Natural killer cell treated with Interleukin-12 subunit alpha and Interleukin-12 subunit beta and Interleukin-15 and Interleukin-18, amount 100 ng/mL, for 72 hours (primary cell): ENCODE measurements around the gene ICE2. TPM values are rescaled to one million over a fixed set of nuclear protein-coding genes. Genes with fewer than 3 reads are reported as not detected.

Experiments used
- ATAC-seq, 2 donors: fragments of 150-1000 bp; cut with Tn5 transposase in 1 of 2; sonication (Bioruptor Pico), chemical (Tn5 transposase) in 1 of 2; 2 replicates each; pipeline ENCODE4 v1.10.0; 2021
- DNase-seq: peaks from one replicate; pipeline ENCODE4 v3.0.0; 2022; ENCODE audit warnings: low spot score
- H3K27ac Mint-ChIP-seq, 2 donors: 1 replicate in 1 of 2; 2 replicates in 1 of 2; pipeline ENCODE4 v1.8.0; 2022; ENCODE audit warnings: mixed read lengths in 2 of 2, mild to moderate bottlenecking in 1 of 2, moderate library complexity in 1 of 2
- H3K27me3 Mint-ChIP-seq, 2 donors: 1 replicate in 1 of 2; 2 replicates in 1 of 2; pipeline ENCODE4 v1.8.0; 2022; ENCODE audit warnings: mixed read lengths in 2 of 2
- H3K36me3 Mint-ChIP-seq: one replicate; pipeline ENCODE4 v1.8.0; 2022; ENCODE audit warnings: mixed read lengths
- H3K4me1 Mint-ChIP-seq, 2 donors: 1 replicate in 1 of 2; 2 replicates in 1 of 2; pipeline ENCODE4 v1.8.0; 2022; ENCODE audit warnings: low read depth in 2 of 2, mixed read lengths in 2 of 2, mild to moderate bottlenecking in 1 of 2
- H3K4me3 Mint-ChIP-seq: one replicate; pipeline ENCODE4 v1.8.0; 2022; ENCODE audit warnings: mixed read lengths
- H3K9me3 Mint-ChIP-seq: 2 replicates; pipeline ENCODE4 v1.8.0; 2022; ENCODE audit warnings: mixed read lengths
- total RNA-seq, 2 donors: library from RNA; stranded (reverse); gene quantifications; one replicate each; pipeline ENCODE4 v1.2.3, GENCODE V29; 2022

ICE2 gene
- total RNA-seq, 2 donors from 2014 or later = 38.9 to 79.4 TPM

DNA sequence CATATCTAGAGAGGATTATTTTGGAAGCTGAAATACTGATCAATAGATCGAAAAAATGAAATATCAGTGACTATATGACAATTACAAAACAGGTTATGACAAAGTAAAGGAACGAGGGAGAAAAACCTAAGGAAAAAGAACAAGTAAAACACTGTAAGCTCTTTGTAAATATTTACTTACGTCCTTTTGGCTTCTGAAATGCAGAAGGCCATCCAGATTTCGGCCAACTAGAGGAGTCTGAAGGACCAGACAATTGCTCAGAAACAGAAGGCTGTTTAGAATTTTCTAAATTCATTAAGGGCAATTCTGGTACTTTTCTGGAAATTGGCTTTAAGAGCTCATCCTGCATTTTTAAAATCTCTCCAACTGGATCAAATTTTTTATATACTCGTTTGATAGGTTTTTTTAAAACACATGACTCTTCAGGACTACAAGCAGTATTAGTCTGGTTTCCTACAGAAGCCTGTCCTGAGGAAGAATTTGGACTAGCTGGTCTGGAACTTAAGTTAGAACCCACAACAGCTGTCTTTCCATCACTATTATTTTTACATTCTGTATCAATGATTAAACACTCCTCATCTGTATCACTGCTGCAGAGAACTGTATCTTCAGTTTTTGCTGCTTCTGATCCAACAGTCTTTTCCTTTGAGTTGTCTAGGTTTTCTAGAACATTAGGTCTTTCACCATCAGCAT, 30.1 kb downstream of the ICE2 start:
- no peak for ATAC-seq
- H3K4me1 Mint-ChIP-seq = no peaks in the 10 kb centered on the region
- H3K27ac Mint-ChIP-seq = no peak overlapping the region
- no peaks in the 10 kb centered on the region for H3K36me3 Mint-ChIP-seq
- no peak overlapping the region for H3K4me3 Mint-ChIP-seq
- no peaks in the 10 kb centered on the region for H3K27me3 Mint-ChIP-seq
- no peak for DNase-seq
- no peaks in the 10 kb centered on the region for H3K9me3 Mint-ChIP-seq

DNA sequence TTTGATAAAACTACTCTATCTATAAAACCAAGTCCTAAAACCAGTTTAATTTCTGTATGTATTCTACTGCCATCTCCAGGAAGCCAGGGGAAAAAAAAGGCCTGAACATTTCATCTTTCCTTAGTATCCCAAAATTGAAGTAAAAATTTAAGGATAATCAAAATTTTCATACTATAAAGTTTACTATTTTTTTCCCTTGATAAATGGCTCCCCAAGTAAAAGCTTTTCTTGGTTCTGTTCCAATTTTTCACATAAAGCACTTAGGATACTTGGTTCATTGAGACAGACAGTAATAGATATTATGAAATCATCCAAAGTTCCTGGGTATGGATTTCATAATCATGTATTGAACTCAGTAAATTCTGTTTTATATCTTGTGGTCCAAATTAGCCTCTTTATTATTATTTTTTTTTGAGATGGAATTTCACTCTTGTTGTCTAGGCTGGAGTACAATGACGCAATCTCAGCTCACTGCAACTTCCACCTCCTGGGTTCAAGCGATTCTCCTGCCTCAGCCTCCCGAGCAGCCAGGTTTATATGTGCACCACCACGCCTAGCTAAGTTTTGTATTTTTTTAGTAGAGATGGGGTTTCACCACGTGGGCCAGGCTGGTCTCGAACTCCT, 34.5 kb downstream of the ICE2 start:
- no peaks in the 10 kb centered on the region for H3K4me1 Mint-ChIP-seq

DNA sequence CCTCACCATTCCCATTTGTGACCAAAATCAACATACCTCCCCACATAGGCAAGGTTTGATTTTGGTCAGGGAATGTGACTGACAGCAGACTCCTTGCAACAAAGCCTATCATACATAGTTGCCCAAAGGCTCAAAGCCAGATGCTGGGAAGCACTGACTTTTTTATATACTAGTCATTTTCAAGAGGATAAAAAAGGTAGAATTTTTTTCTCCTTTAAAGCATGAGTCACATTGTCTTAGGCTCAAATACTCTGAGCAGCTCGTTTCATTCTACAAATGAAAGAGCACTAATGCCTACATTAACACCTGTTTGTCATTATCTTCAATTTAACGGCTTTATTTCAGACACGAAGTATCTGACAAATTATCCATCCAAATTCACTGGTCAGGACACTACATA, 36.2 kb downstream of the ICE2 start:
- no peaks in the 10 kb centered on the region for H3K36me3 Mint-ChIP-seq
- no peak overlapping the region for H3K4me3 Mint-ChIP-seq
- H3K27ac Mint-ChIP-seq = no peak overlapping the region
- H3K27me3 Mint-ChIP-seq = no peaks in the 10 kb centered on the region
- H3K9me3 Mint-ChIP-seq = no peaks in the 10 kb centered on the region
- ATAC-seq = no peak
- no peak for DNase-seq
- H3K4me1 Mint-ChIP-seq = no peaks in the 10 kb centered on the region

More for the DNA sequence above, 34.5 kb downstream of the ICE2 start:
- DNase-seq = no peak
- H3K9me3 Mint-ChIP-seq = no peaks in the 10 kb centered on the region
- no peak overlapping the region for H3K4me3 Mint-ChIP-seq
- no peak overlapping the region for H3K27ac Mint-ChIP-seq
- no peak for ATAC-seq
- H3K27me3 Mint-ChIP-seq = no peaks in the 10 kb centered on the region
- H3K36me3 Mint-ChIP-seq = no peaks in the 10 kb centered on the region

DNA sequence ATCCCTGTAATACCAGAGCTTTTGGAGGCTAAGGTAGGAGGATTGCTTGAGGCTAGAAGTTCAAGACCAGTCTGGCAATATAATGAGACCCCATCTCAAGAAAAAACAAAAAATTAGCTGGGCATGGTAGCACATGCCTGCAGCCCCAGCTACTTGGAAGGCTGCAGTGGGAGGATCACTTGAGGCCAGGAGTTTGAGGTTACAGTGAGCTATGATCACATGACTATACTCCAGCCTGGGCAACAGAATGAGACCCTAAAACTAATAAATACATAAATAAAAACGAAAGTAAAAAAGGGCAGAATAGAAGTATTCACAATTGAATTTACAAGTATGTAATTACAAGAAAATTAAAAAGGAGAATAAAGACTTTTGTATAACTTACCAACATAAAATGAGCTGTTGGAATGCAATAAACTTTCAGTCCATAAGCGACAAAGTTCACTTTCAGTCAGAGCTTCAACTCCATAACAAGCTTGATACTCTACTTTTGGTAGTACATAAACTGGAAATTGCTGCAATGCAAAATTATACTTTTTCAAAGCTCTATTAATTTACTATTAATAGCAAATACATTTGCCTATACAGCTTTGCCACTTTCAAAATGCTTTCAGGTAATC, 36.8 kb downstream of the ICE2 start:
- Mint-ChIP-seq H3K4me1 (no peaks in the 10 kb centered on the region), H3K9me3 (no peaks in the 10 kb centered on the region), H3K27ac (no peak overlapping the region), H3K27me3 (no peaks in the 10 kb centered on the region), H3K36me3 (no peaks in the 10 kb centered on the region), H3K4me3 (no peak overlapping the region)
- ATAC-seq (no peak), DNase-seq (no peak)

DNA sequence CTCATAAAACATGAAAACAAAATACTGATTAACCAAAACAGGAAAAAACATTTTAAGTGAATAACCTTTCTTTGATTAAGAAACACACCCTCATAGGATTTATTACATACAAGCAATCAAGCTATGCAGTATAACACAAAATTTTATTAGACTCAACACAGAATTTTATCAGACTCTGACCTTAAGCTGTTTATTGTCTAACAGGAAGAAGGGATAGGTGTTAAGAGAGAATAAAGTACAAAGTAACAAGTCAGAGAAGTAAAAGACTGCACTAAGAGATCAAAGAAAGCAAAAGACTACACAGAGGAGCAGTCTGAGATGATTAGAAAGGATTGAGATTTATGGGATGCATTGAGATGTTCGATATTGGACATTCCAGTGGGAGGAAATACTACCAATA, 37.6 kb downstream of the ICE2 start:
- H3K36me3 Mint-ChIP-seq = no peaks in the 10 kb centered on the region
- DNase-seq (no peak), ATAC-seq (no peak)
- no peaks in the 10 kb centered on the region for H3K27me3 Mint-ChIP-seq
- no peak overlapping the region for H3K27ac Mint-ChIP-seq
- H3K4me3 Mint-ChIP-seq = no peak overlapping the region
- no peaks in the 10 kb centered on the region for H3K4me1 Mint-ChIP-seq
- no peaks in the 10 kb centered on the region for H3K9me3 Mint-ChIP-seq

DNA sequence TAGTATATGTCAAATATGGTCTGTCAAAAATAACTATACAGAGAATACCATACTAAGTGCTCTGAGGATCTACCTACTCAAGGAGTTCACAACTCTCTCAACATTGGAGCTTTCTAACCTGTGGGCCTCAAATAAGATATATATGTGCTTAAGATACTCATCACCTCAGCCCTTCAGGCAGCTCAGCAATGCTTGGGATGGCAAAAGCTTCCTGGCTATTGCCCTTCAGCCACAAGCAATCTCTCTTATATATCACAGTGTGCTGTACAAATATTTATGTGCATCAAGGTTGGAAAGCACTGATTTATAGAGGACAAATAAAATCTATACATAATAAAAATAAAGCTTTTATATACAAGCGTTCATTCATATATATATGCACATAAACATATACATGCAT, 40.3 kb downstream of the ICE2 start:
- Mint-ChIP-seq H3K4me1 (no peaks in the 10 kb centered on the region), H3K9me3 (no peaks in the 10 kb centered on the region), H3K36me3 (no peaks in the 10 kb centered on the region), H3K27me3 (no peaks in the 10 kb centered on the region), H3K27ac (no peak overlapping the region), H3K4me3 (no peak overlapping the region)
- DNase-seq (no peak), ATAC-seq (no peak)

DNA sequence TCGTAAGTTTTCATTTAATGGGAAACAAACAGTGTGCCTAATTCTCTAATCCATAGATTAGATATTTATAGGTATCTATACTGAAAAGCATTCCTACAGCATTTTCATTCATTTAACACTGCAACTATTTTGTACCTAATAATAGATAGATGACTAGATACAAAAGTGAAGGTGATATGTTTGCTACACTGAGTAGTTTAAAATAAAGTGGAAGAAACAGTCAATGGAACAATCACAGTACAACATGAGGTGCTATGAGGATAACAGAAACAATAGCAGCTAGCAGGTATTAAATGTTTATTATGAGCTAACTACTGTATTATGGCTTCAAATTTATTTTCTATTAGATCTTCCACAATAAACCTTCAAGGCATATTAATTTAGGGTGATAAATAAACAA, 50.0 kb downstream of the ICE2 start:
- peaks cover 10% of the 10 kb centered on the region for H3K36me3 Mint-ChIP-seq
- DNase-seq (no peak), ATAC-seq (no peak)
- H3K4me1 Mint-ChIP-seq = no peaks in the 10 kb centered on the region
- no peak overlapping the region for H3K27ac Mint-ChIP-seq
- H3K4me3 Mint-ChIP-seq = no peak overlapping the region
- no peaks in the 10 kb centered on the region for H3K27me3 Mint-ChIP-seq
- no peaks in the 10 kb centered on the region for H3K9me3 Mint-ChIP-seq

DNA sequence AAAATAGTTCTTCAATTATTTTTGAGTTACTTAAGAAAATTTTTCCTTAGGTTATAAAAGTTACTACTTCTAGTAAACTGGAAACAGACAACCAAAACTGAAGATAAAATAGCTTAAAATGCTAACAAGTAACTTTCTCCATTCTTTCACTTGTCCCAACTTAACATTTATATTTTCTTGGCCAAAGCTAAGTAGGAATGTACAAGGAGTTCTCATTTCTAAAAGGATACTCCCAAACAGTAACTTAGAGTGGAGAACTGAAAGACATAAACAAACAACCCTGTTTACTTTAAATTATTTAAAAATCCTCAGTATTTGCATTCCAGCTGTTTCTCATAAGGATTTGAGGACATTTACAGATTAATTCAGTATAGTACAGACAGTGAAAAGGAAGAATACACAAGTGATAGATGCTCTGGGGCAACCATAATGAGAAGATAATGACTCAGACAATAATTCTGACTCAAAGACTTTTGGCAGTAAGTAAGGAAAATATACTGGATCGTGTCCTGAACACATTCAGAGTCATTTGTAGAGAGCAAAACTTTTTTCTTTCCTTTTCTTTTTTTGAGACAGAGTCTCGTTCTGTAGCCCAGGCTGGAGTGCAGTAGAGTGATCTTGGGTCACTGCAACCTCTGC, 52.0 kb downstream of the ICE2 start:
- Mint-ChIP-seq H3K27me3 (no peaks in the 10 kb centered on the region), H3K36me3 (peaks cover 10% of the 10 kb centered on the region), H3K27ac (no peak overlapping the region), H3K9me3 (no peaks in the 10 kb centered on the region), H3K4me1 (no peaks in the 10 kb centered on the region), H3K4me3 (no peak overlapping the region)
- no peak for ATAC-seq
- DNase-seq = no peak

DNA sequence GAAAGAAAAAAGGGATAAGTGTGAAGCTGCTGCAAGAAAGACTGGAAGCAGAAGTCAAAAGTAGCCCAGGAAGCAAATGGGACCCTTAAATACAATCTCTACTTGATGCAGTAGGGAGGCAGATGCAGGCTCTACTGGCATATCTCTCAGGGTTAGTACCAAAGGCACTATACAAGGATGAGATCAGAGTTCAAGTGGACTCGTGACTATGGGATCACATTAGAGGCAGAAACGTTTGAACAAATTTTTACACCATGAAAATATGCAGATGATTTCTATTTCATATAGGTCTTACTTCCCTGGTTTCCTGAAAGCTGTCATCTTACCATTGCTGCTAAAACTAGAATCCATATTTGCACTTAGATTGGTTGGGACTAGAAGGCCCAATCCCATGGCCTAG, 53.5 kb downstream of the ICE2 start:
- Mint-ChIP-seq H3K36me3 (peaks cover 7% of the 10 kb centered on the region), H3K27me3 (no peaks in the 10 kb centered on the region), H3K9me3 (no peaks in the 10 kb centered on the region), H3K27ac (no peak overlapping the region), H3K4me3 (no peak overlapping the region), H3K4me1 (peaks cover 0 to 3% of the 10 kb centered on the region in 2 donors)
- ATAC-seq (no peak), DNase-seq (no peak)

DNA sequence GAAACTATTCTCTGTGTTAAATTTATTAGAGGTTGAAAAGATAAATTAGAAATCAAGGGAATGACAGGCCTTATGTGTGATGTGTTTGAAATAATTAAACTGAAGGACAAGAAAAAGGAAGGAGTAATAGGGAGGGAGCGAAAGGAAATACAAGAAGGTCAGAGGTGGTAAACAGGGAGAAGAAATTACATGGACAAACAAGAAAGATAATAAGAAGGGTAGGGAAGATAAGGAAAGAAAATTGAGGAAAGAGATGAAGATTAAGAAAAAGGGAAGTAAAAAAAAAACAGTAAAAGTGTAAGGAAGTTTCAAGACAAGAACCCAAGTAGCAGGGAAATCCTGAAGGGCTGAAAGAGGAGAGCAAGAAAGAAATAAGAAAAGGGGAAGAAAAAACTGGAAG, 54.9 kb downstream of the ICE2 start:
- H3K27me3 Mint-ChIP-seq = no peaks in the 10 kb centered on the region
- DNase-seq (no peak), ATAC-seq (no peak)
- H3K27ac Mint-ChIP-seq = no peak overlapping the region
- peaks cover 11% of the 10 kb centered on the region for H3K36me3 Mint-ChIP-seq
- no peak overlapping the region for H3K4me3 Mint-ChIP-seq
- peaks cover 3 to 6% of the 10 kb centered on the region in 2 donors for H3K4me1 Mint-ChIP-seq
- H3K9me3 Mint-ChIP-seq = no peaks in the 10 kb centered on the region

DNA sequence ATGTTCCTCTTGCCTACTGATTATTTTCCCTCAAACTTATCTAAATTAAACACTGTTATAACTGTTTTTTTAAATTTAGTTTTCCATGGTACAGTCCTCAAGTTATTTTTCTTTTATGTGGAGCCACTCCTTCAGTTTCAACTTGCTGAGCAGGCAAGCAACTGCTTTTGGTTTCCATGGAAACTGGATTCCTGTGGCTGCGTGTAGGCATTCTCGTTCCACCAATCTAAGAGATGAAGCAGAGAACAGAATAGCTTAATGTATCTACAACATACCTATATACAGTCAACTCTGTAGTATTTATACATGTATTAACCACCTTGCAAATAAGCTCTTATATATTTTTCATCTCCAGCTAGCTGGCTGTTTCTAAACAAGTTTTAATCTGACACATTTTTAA, 55.4 kb downstream of the ICE2 start:
- Mint-ChIP-seq H3K27me3 (no peaks in the 10 kb centered on the region), H3K36me3 (peaks cover 11% of the 10 kb centered on the region), H3K27ac (no peak overlapping the region), H3K4me1 (peaks cover 3 to 6% of the 10 kb centered on the region in 2 donors), H3K9me3 (no peaks in the 10 kb centered on the region), H3K4me3 (no peak overlapping the region)
- DNase-seq (no peak), ATAC-seq (no peak)

DNA sequence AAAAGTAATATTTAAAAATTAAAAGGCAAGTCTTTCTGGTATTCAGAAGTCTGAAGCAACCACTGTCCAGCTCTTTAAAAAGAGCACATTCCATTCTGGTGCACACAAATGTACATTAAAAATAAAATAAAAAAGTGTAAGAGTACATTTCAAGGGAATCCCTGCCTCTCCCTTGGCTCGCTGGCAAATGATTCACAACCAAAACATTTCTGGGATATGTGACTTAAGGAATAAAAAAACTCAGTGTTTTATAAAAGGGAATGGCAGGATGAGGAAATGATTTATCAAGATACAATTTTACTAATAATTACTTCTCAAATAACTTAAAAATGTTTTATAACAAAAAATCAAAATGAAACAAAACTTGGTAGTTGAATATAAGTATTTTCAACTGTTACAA, 57.4 kb downstream of the ICE2 start:
- Mint-ChIP-seq H3K4me1 (peaks cover 3 to 6% of the 10 kb centered on the region in 2 donors), H3K27ac (no peak overlapping the region), H3K9me3 (no peaks in the 10 kb centered on the region), H3K36me3 (peaks cover 7% of the 10 kb centered on the region), H3K27me3 (no peaks in the 10 kb centered on the region), H3K4me3 (no peak overlapping the region)
- ATAC-seq = no peak
- no peak for DNase-seq

DNA sequence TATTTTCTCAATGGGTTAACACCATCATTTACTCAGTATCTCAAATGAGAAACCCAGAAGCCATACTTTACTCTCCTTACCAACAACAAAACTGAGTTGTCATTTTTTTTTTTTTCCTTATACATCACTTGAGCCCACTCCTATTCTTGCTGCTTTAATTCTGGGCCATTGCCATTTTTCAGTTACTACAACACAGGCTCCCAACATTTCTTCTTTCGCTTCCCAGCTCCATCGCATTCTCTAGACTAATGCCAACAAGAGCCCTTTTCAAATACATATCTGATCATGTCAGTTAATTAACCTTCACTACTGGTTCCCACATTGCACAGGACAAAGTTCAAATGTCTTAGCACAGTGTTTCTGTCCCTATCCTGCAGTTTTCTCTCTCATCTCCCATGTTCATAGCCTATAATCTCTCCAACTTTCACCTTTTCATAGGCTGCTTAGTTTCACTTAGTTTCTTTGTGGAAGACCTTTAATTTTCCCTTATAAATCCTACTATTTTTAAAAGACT, 58.7 kb downstream of the ICE2 start:
- no peak overlapping the region for H3K27ac Mint-ChIP-seq
- no peaks in the 10 kb centered on the region for H3K27me3 Mint-ChIP-seq
- no peaks in the 10 kb centered on the region for H3K9me3 Mint-ChIP-seq
- peaks cover 3 to 6% of the 10 kb centered on the region in 2 donors for H3K4me1 Mint-ChIP-seq
- no peak for ATAC-seq
- no peak overlapping the region for H3K4me3 Mint-ChIP-seq
- no peak for DNase-seq
- peaks cover 7% of the 10 kb centered on the region for H3K36me3 Mint-ChIP-seq

DNA sequence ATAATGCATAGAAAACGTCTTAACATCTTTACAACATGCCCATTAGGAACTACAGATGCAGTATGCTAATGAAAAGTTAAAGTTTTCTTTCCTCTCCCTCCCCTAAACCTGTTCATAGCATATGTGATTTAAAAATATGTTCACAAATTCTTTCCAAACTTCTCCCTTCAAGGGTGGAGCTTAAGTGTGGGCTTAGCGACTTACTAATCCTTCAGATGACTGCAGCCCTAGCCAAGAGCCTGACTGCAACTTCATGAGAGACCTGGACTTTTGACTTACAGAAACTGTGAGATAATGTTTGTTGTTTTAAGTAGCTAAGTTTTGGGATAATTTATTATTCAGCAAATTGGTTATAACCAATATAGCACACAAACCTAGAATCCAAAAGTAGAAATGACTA, 59.2 kb downstream of the ICE2 start:
- no peak overlapping the region for H3K4me3 Mint-ChIP-seq
- H3K36me3 Mint-ChIP-seq = peaks cover 7% of the 10 kb centered on the region
- ATAC-seq (no peak), DNase-seq (no peak)
- H3K27me3 Mint-ChIP-seq = no peaks in the 10 kb centered on the region
- peaks cover 3 to 6% of the 10 kb centered on the region in 2 donors for H3K4me1 Mint-ChIP-seq
- no peak overlapping the region for H3K27ac Mint-ChIP-seq
- no peaks in the 10 kb centered on the region for H3K9me3 Mint-ChIP-seq
